Testis (tissue), 2 donors: ENCODE results near the gene SLC41A3.

Experiments used
- POLR2A ChIP-seq: fragments of 450-650 bp; IDR thresholded peaks from one replicate; pipeline ENCODE4 v1.6.1; 2017; ENCODE audit warnings: antibody characterized with exemption, mild to moderate bottlenecking, moderate library complexity
- TF ChIP-seq, protein P1 (sequence below), 3 experiments: fragments of 450-650 bp in 2 of 3; fragments of 200-600 bp in 1 of 3; sonication (generic) in 1 of 3; IDR thresholded peaks; one replicate each; pipeline ENCODE4 v1.5.1; 2016 to 2019; ENCODE audit warnings: antibody characterized with exemption in 3 of 3, mild to moderate bottlenecking in 2 of 3, moderate library complexity in 1 of 3

DNA sequence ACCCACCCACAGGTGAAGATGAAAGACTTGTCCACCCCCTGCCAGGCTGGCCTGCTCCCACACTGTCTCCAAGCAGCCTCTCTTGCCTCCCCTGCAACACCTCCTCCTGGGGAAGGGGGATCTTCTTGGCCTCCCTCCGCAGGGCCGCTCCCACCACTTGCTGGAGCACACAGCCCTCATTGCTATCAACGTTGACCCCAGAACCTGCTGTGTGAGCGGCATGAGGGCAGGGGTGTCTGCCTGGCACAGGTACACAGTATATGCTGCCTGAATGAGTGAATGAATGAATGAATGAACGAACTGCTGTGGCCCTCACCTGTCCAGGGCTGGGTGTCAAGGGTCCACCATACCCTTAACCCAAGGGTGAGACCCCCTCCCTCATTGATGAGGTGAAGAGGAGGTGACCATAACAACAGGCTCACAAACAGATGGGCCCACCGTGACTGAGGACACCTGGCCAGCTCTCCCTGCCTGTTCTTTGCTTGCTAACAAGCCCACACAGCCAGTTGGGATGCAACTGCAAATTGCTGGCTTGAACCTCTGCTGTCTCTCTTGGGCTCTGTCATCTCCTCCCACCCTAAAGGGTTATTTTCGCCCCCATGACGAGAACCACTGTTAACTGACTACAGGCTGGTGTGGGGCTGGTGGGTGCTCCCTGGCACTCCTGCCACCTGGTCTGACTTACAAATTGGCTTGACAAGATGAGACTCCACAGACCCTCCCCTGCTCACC is 22.5 kb downstream of the SLC41A3 start:
- TF ChIP-seq, protein P1, sequence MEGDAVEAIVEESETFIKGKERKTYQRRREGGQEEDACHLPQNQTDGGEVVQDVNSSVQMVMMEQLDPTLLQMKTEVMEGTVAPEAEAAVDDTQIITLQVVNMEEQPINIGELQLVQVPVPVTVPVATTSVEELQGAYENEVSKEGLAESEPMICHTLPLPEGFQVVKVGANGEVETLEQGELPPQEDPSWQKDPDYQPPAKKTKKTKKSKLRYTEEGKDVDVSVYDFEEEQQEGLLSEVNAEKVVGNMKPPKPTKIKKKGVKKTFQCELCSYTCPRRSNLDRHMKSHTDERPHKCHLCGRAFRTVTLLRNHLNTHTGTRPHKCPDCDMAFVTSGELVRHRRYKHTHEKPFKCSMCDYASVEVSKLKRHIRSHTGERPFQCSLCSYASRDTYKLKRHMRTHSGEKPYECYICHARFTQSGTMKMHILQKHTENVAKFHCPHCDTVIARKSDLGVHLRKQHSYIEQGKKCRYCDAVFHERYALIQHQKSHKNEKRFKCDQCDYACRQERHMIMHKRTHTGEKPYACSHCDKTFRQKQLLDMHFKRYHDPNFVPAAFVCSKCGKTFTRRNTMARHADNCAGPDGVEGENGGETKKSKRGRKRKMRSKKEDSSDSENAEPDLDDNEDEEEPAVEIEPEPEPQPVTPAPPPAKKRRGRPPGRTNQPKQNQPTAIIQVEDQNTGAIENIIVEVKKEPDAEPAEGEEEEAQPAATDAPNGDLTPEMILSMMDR (IDR thresholded peaks at IDR 0.05), result no peak
- TF ChIP-seq POLR2A, result no peak
